ENCODE data around the gene NCAPD2.
"Not testable (repeated sequence)": the region's sequence is repeated elsewhere in the genome, so short reads cannot be mapped to it uniquely, and the experiment has no call there.

The NCAPD2 gene

DNA sequence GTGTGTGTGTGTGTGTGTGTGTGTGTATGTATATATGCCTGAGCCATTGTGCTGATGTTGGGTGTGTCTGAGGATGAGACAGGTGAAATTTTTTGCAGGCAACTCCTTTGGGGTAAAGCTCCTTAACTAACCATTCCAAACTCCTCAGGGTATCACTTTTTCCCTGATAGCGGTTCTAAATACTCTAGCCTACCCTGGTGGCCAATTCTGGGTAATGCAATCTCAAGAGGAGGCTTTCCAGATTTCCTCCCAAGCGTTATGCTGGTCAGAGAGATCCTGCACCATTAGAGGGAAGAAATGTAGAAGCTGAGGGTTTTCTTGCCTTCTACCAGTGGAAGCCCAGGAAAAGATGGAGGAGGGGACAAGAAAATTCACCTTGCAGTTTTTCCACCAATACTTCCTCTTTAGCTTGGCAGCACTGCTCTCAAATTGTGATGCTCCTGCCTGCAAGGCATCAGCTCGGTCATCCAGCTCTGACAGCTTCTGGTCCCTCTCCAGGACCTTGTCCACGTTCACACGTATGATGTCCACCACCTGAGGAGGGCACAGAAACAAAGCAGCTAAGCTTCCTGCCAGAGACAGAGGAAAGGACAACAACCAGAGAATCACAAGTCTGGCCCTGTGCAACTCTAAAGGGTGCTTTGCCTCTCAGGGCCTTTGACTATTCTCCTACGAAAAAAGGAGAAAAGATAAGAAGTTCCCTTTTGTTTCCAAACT lies 28.3 kb upstream of the NCAPD2 start:
- peak; percentile 73 to 83 (median 78) for DNase-seq

- no peak for DNase-seq
Measured at GRCh38 chr12:6466184-6466573, 27.7 kb upstream of the NCAPD2 start.

GRCh38 chr12:6466751-6467150 lies 27.2 kb upstream of the NCAPD2 start:
- DNase-seq, result peak in 1 of 4 experiments; percentile 20

- DNase-seq, result not testable (repeated sequence)
Measured at GRCh38 chr12:6467571-6468282, 26.2 kb upstream of the NCAPD2 start.

- DNase-seq, result peak in 2 of 4 experiments; percentile 22 to 36
Measured at GRCh38 chr12:6468283-6468575, 25.7 kb upstream of the NCAPD2 start.

GRCh38 chr12:6469092-6469491 lies 24.8 kb upstream of the NCAPD2 start:
- no peak for DNase-seq

- DNase-seq, result no peak
Measured at GRCh38 chr12:6469609-6470374, 24.1 kb upstream of the NCAPD2 start.

DNA sequence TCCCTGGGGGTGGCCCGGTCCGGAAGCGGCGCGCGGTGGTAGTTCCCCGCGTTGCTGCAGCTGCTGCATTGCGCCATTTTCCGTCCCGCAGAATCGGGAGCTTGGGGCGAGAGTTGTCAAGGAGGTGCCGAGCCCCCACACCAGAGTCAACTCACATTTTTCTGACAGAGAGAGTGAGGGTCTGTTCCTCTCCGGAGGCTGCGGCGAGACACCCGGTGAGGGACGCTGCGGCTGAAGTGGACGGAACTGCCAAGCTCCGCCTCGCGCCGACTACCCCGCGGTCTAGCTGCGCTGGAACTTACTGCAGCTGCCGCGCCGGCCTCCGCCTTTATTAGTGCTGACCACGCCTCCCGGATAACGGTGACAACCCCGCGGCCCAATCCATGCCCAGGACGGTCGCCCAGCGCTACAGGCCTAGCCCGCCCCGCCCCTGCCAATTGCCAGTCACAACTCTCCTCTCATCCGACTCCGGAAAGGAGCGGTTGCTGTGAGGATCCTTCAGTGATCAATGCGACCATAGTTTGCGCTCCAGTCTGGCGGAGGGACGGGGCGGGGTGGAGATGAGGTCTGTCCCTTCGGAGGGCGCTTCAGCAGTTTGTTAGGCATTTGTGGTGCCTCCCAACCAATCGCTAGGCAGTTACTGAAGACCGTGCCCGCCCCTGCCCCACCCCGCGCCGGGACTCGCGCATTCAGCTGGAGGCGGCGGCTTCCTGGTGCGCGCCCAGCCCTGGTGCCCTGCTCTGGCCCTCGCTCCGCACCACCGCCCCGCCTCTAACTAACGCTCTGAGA lies 23.3 kb upstream of the NCAPD2 start, which contains the start of gene VAMP1:
VAMP1 (minus strand) TSS at position 303 of the 789 bp plus-strand sequence; CDS start at position 157, 146 bp downstream.
- DNase-seq, result peak; percentile 97 to 98 (median 98)

DNA sequence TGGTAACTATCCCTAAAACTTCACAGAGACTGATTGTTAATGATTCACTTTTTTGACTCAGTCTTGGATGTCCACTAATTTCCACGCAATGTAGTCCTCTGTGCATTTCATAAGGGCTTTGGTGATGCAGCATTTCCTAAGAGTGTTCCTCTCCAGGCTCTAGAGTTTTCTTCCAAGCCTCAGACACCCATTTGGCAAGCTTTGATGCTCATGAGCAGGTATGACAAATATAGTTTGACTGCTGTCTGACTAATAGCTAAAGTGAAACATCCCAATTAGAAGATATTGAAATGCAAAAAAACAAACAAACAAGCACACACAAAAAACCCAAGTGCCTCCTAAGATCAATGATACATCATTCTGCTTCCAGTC lies 21.9 kb upstream of the NCAPD2 start:
- peak; percentile 35 to 70 (median 44) for DNase-seq

GRCh38 chr12:6472491-6472890 lies 21.4 kb upstream of the NCAPD2 start:
- no peak for DNase-seq

GRCh38 chr12:6475233-6475975 lies 18.5 kb upstream of the NCAPD2 start:
- DNase-seq, result not testable (repeated sequence)

DNA sequence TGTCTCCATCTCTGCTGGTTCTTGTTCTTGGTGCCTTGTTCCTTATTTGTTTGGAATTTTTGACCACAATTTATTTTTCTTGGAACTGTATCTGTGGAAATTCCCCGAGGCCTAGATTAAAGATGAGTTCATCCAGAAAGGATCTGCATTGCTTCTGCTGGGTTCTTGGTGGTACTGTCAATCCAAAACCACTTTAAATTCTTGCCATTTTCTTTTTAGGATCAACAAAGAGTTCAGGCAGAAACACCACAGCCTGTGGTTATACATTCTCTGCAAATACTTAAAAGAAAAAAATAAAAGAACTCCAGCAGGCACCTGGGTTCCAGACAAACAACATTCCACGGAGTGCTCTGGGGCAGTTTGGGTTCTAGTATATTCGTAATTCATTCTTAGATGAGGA lies 17.4 kb upstream of the NCAPD2 start:
- no peak for DNase-seq

DNA sequence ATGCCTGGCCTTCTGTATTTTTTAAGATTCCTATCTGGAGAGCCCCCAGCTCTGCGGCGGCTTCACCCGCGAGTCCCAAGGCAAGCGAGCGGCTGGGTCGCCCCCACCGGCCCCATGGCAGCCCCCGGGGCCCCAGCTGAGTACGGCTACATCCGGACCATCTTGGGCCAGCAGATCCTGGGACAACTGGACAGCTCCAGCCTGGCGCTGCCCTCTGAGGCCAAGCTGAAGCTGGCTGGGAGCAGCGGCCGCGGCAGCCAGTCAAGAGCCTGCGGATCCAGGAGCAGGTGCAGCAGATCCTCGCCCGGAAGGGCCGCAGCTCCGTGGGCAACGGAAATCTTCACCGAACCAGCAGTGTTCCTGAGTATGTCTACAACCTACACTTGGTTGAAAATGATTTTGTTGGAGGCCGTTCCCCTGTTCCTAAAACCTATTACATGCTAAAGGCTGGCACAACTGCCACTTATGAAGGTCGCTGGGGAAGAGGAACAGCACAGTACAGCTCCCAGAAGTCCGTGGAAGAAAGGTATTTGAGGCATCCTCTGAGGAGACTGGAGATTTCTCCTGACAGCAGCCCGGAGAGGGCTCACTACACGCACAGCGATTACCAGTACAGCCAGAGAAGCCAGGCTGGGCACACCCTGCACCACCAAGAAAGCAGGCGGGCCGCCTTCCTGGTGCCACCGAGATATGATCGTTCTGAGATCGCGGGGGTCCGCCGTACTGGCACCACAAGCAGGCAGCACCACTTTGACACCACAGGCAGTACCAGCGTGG lies 16.1 kb upstream of the NCAPD2 start:
- DNase-seq, result not testable (repeated sequence)

DNA sequence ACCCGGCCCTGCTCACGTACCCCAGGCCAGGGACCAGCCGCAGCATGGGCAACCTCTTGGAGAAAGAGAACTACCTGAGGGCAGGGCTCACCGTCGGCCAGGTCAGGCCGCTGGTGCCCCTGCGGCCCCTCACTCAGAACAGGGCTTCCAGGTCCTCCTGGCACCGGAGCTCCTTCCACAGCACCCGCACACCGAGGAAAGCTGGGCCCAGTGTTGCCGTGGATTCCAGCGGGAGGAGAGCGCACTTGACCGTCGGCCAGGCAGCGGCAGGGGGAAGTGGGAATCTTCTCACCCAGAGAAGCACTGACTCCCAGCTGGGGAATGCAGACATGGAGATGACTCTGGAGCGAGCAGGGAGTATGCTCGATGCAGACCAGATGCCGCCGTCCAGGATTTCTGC lies 15.5 kb upstream of the NCAPD2 start:
- no peak for DNase-seq

DNA sequence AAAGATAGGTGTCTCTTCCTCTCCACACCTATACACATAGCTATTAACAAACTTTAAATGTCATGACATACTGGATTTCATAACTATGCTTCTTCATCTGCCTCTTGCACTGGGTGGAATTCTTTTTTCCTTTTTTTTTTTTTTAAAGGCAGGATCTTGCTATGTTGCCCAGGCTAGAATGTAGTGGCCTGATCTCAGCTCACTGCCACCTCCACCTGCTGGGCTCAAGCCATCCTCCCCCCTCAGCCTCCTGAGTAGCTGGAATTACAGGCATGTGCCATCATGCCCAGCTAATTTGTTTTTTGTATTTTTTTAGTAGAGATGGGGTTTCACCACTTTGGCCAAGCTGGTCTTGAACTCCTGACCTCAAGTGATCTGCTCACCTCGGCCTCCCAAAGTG lies 5.7 kb upstream of the NCAPD2 start:
- no peak for DNase-seq

- DNase-seq, result no peak
Measured at GRCh38 chr12:6489449-6489848, 4.5 kb upstream of the NCAPD2 start.

GRCh38 chr12:6490673-6491072 lies 3.2 kb upstream of the NCAPD2 start:
- not testable (repeated sequence) for DNase-seq

DNA sequence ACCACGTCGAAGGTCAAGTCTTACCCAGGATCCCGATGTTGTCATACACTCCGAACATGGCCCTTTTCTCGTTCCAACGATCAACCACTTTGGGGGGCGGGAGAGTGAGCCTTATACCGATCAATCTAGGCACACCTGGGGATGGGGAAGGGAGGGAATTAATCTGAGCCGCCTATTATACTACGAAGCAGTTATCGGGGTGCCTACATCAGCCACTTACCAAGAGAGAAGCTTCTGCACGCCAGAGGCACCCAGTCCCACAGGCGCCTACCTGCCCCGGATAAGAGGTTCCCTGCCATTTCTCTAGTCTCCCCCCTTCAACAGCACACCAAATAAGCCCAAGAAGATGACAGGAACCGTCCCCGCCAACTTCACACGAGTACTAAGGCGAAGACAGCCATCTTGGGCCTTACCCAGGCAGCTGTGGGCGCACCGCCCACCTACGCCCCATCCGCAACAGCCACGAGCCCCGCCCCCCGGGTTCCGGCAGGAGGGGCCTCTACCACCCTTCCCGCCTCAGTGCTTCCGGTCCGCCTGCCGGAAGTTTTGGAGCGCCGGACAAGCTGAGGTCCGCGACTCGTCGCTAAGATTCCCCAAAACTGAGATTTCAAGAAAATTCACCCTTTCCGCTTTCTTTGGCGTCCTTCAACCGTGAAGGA lies 935 bp upstream of the NCAPD2 start, which contains the start of gene MRPL51:
MRPL51 (minus strand) TSS at position 425 of the 659 bp plus-strand sequence; CDS start at position 299, 126 bp downstream.
- DNase-seq, result peak; percentile 97 to 99 (median 98)

- peak in 1 of 4 experiments; percentile 6 for DNase-seq
Measured at GRCh38 chr12:6494258-6494743, 399 bp downstream of the NCAPD2 start.

DNA sequence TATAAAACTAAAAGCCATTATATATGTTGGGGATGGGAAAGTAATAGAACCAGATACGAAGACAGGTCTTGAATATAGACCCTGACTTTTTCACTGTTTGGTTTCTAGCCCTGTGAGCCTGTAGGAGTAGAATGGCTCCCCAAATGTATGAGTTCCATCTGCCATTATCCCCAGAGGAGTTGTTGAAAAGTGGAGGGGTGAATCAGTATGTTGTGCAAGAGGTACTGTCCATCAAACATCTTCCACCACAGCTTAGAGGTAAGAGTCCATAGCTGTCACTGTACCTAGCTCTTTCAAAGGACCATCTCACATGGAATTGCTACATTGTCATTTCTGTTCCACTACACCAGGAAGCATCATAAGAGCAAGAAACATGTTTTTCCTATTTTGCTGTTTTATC lies 1.1 kb downstream of the NCAPD2 start:
- no peak for DNase-seq

Data from suppressor macrophage (primary cell).